Measurements from ENCODE around the gene SUB1.
"Not testable (repeated sequence)": the region's sequence is repeated elsewhere in the genome, so short reads cannot be mapped to it uniquely, and the experiment has no call there.

Gene SUB1

GRCh38 chr5:32565145-32565544, 20.2 kb upstream of the SUB1 start:
- DNase-seq (ENCODE audit: low spot score) = no peak

DNA sequence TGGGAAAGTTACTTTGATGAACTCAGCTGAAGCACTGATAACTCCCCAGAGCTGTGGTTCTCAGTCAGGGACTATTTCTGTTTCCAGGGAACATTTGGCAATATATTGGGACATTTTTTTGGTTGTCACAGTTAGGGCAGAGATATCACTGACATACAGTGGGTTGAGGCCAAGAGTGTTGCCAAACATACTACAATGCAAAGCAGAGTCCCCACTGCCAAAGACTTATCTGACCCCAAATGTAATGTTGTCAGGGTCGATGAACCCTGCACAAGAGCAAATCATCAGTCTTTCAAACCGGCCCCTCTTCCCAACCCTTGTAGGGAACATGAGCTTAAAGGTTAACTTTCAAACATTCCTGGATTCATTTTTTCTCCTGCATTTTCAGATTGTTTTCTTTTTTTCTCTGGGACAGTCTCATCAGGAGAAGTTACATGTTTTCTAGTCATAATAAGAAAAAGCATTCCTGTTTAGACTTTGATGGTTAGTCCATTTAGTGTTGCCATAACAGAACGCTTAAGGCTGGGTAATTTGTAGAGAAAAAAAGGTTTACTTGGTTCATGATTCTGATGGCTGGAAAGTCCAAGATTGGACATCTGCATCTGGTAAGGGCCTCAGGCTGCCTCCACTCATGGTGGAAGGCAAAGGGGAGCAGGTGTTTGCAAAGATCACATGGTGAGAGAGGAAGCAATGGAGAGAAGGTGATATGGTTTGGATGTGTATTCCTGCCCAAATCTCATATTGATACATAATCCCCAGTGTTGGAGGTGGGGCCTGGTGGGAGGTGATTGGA, 18.8 kb upstream of the SUB1 start:
- no peak for DNase-seq (ENCODE audit: low spot score)

DNA sequence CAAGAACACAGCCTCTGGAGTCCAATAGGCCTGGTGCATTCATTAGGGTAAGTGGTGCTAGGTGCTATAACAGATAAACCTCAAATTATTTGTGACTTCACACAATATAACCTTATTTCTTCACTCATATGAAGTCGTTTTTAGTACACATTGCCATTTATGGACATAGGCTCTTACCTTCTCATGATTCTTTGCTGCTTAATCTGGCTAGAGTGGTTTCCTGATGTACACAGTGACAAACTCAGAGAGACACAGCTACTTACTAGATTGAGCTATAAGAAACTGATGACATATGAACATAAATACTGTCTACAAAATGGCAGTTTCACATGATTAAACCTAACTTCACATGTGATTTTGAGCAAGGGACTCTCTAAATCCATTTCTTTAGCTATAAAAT, 14.2 kb upstream of the SUB1 start:
- DNase-seq (ENCODE audit: low spot score) = no peak

DNA sequence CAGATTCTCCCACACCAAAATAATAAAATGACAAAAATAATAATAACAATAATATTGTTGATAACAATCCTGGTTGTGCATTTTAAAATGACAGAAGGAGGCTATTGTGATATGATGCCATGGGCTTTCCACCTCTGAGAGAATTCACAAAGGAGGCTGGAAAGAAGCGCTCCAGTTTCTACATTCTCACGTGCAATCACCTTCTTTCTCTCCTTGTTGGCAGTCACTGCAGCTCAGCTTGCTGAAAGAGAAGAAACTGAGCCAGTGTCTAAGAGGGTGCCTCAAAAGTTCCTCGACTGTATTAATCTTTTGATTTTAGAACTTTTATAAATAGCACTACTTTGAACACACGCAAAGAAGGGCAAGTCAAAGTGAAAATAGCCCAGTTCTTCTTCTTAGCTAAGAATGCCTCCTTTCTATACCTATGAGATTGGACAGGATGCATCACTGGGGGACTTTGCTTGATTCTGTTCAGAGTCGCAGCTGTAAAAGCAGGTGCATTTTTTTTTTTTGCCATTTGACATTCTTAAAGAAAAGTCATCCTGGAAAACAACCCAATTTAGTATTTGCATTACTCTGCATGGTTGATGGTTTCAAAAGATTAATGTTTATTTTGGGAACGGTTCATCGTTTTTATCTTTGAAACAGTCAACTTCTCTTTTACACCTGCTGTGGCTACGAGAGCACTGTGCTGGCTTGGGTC, 12.4 kb upstream of the SUB1 start:
- DNase-seq (ENCODE audit: low spot score) = no peak

DNA sequence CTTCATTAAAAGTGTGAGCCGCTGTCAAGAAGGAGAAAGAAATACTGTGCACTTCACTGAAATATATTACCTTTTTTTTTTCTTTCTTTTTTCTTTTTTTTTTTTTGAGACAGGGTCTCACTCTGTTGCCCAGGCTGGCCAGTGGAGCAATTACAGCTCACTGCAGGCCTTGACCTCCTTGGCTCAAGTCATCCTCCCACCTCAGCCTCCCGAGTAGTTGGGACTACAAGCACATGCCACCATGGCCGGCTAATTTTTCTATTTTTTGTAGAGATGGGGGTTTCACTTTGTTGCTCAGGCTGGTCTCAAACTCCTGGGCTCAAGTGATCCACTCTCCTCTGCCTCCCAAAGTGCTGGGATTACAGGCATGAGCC, 11.9 kb upstream of the SUB1 start:
- DNase-seq (ENCODE audit: low spot score) = not testable (repeated sequence)

GRCh38 chr5:32574540-32575175, 10.7 kb upstream of the SUB1 start:
- no peak for DNase-seq (ENCODE audit: low spot score)

DNA sequence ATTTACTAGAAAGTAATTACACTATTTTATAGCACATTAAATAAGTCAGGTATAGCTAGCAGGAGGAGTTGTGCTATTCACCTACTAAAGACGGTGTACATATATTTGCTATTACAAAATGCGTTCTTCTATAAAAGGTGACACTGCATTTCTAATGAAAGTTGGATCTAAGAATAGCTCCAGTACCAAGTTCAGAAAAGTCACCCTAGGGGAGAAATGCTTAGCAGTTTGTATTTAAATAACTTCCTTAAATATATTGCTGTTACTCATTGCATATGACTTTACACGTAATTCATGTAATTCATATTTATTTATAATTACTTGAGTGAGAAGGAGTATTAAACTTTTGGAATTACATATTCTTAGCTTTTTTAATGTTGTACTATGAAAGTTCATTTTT, 7.0 kb upstream of the SUB1 start:
- DNase-seq (ENCODE audit: low spot score) = no peak

GRCh38 chr5:32578764-32579163, 6.6 kb upstream of the SUB1 start:
- no peak for DNase-seq (ENCODE audit: low spot score)

- no peak for DNase-seq (ENCODE audit: low spot score)
These were observed 4.2 kb upstream of the SUB1 start for GRCh38 chr5:32581010-32581785.

DNA sequence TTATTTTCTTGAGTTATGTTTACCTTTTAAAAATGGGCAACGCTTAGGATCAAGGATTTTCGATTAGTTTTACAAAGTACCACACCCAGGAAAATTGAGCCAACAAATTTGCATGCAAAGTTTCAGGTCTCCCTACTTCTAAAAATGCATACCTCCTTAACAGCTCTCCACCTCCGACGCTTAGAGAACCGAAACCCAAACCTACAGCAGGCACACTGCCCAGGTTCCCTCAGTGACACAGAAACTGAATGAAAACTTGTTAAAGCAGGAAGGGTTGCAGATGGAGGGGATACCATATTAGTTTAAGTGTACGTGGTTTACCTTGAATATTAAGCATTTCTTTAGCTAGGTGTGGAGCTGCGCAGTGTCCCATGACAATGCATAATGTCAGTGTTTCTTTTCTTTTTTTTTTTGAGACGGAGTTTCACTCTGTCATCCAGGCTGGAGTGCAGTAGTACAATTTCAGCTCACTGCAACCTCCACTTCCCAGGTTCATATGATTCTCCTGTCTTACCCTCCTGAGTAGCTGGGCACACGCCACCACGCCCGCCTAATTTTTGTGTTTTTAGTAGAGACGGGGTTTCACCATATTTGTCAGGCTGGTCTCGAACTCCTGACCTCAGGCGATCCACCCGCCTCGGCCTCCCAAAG, 1.6 kb upstream of the SUB1 start:
- DNase-seq (ENCODE audit: low spot score) = no peak

- no peak for DNase-seq (ENCODE audit: low spot score)
These were observed 711 bp upstream of the SUB1 start for GRCh38 chr5:32584646-32585045.

DNA sequence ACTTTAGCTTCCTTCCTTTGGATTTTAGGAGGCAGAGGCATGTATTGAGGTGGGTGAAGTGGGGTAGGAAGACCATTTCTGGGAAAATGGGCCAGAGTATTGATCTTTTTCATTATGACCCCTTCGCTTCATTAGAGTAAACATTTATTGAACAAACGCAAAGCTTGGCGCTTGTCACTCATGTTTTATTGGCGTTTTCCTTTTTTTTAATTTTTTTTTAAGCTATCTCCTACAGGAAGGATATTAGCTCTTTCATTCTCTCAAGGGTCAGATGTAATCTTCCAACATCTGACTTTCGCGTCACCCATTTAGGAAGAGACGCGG, 273 bp upstream of the SUB1 start:
- DNase-seq (ENCODE audit: low spot score) = no peak

GRCh38 chr5:32586276-32586599, 881 bp downstream of the SUB1 start:
- DNase-seq (ENCODE audit: low spot score) = no peak

DNA sequence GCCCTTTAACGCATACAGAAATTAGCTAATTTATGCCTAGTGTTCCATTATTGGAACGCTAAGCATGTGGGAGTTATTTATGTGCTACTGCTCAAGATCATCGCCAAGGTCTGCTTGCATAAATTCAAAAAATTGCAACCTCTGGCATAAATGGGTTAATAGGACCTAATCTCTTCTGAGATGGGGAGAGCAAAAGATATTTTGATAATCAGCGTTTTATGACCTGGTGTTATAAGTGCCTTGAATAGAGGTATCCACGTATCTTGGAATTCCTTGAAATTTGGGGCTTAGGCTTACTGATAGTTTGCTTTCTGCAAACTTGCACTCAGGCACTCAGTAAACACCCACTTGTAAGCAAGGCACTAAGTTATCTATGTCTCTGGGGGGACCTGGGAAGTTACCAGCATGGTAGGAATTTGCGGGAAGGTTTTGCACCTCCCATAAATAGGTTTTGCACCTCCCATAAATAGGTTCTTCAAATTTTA, 1.8 kb downstream of the SUB1 start:
- no peak for DNase-seq (ENCODE audit: low spot score)

DNA sequence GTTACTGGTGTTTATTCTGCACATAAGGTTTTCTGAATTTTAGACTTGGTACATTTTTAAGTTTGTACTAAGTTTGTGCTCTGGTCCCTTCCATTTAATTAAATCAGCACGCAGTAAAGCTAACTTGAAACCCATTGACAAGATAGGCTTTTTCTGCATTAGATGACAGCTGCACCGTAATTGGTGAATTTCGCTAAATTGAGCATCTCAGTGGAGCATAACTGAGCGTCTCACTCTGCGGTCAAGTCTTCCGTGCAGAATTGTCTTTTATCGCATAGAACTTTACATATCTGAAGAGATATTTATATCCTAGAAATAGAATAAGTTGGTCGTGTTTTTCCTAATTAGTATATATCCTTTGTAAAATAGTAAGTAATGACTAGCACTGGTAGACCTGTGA, 4.1 kb downstream of the SUB1 start:
- no peak for DNase-seq (ENCODE audit: low spot score)

GRCh38 chr5:32589942-32590869, 4.8 kb downstream of the SUB1 start:
- no peak for DNase-seq (ENCODE audit: low spot score)

DNA sequence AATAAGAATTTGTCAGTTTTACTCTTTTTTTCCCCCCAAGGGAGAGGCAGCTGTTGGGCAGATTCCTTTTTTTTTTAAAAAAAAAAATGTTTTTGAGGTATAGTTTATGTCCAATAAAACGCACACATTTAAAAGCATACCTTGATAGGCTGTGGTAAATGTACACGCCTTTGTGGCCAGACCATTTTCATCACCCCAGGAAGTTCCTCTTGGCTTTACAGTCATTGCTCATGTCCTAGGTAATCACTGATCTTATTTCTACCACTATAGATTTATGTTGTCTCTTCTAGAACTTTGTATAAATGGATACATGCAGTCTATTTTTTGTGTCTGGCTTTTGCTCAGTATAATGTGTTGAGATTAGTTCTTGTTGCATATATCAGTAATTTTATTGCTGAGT, 9.8 kb downstream of the SUB1 start:
- no peak for DNase-seq (ENCODE audit: low spot score)

DNA sequence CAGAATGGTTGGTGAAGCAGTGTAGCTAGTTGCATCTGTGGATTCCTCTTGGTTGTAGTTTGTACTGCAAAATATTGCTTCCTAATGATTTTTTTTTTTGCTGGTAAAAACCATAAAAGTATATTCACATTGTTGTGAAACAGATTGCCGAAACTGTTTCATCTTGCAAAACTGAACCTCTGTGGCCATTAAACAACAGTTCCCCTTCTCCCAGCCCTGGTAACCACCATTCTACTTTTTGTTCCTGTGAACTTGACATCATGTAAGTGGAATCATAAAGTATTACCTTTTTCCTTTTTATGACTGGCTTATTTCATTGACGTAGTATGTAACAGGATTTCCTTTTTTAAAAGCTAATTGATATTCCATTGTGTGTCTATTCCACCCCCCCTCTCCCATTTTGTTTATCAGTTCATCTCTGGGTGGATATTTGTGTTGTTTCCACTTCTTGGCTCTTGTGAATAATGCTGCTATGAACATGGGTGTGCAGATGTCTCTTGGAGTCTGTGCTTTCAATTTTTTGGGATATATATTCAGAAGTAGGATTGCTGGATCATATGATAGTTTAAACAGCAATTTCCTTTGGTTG, 11.8 kb downstream of the SUB1 start:
- DNase-seq (ENCODE audit: low spot score) = no peak

GRCh38 chr5:32598260-32598937, 13.0 kb downstream of the SUB1 start:
- no peak for DNase-seq (ENCODE audit: low spot score)

DNA sequence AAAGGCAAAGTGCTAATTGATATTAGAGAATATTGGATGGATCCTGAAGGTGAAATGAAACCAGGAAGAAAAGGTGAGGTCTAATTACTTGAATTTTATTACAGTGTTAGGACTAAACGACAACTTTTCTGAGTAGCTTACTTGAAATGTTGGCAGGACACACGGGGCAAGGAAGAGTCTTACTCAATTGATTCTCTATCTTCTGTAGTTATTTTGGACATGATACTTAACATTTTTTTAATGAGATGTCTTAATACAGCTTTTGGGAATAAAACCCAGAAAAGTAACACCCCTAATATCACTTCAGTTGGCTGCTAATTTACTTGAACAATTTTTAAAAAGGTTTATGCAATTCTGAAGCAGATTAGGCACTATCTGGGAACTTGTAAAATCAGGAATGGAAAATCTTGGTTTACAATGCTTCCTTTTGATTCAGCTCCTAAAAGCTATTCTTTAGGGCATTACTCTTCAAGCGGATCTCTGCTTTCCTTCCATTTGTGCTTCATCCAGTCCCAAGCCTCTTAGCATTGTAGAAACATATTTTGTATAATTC, 13.7 kb downstream of the SUB1 start:
- DNase-seq (ENCODE audit: low spot score) = no peak
